GM19023 (cell line): ENCODE data around the gene ITPK1.

Source experiments
- ATAC-seq: cut with Tn5 transposase; IDR thresholded peaks from one replicate; pipeline ENCODE4 v1.9.1; 2021; ENCODE audit warnings: mild to moderate bottlenecking, moderate library complexity; ENCODE audit not compliant: unreplicated experiment

ITPK1 gene

GRCh38 chr14:92959761-92960680 lies 155.7 kb downstream of the ITPK1 start:
- no peak for ATAC-seq

DNA sequence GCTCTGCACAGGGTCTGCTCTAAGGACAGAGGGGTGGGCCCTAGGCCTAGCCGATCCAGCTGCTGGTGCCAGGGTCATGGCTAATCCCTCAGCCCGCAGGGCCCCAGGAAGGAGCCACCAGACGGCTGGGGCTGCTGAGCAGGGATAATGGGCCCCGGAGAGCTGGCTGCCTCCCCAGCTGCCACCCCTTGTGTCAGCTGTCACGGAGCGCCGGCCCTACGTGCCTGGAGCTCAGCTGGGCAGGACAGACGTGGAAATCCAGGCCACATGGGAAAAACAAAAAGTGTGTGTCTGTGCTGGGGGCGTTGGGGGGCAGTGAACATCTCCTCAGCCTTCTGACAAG lies 156.6 kb downstream of the ITPK1 start:
- ATAC-seq, result no peak

- ATAC-seq, result no peak
Measured at GRCh38 chr14:92958373-92959188, 157.1 kb downstream of the ITPK1 start.

DNA sequence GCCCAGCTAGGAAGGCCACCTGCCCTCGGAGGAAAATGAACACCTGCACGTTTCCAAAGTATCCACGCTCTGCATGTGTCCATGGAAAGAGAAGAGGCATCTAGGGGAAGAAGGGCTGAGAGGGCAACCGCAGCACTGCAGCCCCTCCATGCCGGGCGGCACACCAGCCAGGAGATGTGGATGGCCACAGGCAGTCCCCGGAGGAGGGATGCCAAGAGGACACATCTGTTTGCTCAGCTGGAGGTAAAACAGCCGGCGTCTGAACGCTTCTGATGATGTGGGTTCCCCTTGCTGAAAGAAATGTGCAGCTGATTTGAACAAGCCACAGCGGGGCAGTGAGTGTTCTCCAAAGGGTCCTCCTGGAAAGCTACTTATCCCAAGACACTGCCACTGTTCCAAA lies 158.8 kb downstream of the ITPK1 start:
- no peak for ATAC-seq

GRCh38 chr14:92955381-92955780 lies 160.3 kb downstream of the ITPK1 start:
- no peak for ATAC-seq

GRCh38 chr14:92954933-92955332 lies 160.8 kb downstream of the ITPK1 start:
- ATAC-seq, result no peak

GRCh38 chr14:92953526-92953925 lies 162.2 kb downstream of the ITPK1 start:
- no peak for ATAC-seq

DNA sequence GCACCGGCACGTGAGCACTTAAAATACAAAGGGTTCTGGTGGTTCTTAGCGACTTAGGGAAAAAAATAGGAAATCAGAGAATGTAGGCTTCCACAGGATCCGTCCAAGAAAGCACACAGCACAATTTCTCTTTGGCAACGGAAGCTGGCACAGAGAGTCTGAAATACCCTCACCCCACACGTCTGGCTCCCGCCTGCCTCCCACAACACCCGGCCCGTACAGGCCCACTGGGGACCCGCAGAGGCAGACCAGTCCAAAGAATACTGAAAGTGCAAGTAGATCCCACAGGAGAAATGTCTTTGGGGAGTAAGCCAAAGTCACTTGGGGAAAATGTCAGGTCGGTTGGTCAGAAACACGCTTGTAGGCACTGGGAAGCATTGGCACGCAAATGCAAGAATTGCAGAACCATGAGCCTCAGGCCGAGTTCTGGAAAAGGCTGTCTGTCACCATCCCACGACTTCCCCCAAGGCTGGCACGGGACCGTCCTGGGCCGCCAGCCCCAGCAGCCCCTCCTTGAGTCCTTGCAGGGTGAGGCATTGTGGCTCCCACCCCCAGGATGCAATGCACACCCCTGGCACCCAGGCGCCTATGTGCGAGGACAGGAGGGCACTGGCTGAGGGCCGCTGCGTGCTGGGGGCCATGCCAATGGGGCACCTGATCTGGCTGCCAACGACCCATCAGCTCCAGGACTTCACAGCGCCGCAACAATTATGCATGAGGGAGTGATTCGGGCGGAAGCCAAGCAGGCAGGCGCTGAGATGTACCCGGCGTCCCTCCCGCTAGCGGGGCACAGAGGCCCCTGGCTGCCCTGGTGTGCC lies 163.0 kb downstream of the ITPK1 start:
- ATAC-seq, result no peak

DNA sequence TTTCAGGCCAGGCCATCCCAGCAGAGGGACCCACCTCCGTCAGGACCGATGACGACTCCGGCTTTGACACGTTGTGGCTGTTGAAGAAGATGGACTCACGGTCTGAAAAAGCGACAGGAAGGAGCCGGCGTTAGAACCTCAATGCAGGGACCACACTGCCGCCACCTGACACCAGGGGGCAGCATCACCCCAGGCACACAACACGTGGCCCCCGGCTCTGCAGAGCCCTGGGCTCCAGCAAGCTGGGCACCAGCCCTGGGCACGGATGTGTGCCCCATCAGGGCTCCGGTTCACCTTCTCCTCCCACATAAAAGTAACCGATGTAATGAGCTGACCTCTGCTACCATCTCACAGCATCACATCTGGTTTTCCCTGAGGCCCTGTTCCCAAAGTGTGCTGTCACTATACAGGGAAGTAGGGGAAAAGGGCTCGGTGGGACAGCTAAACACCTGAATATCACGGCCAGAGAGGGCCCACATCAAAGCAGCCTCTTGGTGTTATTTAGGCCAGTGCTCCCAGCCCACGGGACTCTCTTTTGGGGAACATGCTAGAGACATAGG lies 163.7 kb downstream of the ITPK1 start:
- ATAC-seq, result peak; percentile 79

DNA sequence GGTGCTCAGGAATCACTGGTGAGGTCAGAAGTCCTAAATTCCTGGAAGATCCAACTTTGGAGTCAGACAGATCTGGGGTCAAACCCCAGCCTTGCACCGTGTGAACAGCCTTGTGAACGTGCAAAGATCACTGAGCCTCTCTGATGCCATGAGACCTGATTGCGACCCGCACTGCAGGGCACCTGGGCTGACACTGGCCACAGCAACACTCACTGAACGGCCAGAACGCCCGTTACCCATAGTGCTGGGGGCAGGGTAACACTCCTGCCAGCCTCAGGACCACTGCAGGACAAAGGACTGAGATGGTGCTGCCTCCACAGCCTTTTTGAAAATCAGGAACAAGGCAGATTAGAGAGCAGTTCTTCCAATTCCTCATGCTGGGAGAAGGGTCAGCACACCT lies 164.5 kb downstream of the ITPK1 start:
- no peak for ATAC-seq

- no peak for ATAC-seq
Measured at GRCh38 chr14:92950773-92951172, 165.0 kb downstream of the ITPK1 start.

GRCh38 chr14:92950193-92950540 lies 165.6 kb downstream of the ITPK1 start:
- ATAC-seq, result no peak

- ATAC-seq, result no peak
Measured at GRCh38 chr14:92949496-92950192, 166.1 kb downstream of the ITPK1 start.

DNA sequence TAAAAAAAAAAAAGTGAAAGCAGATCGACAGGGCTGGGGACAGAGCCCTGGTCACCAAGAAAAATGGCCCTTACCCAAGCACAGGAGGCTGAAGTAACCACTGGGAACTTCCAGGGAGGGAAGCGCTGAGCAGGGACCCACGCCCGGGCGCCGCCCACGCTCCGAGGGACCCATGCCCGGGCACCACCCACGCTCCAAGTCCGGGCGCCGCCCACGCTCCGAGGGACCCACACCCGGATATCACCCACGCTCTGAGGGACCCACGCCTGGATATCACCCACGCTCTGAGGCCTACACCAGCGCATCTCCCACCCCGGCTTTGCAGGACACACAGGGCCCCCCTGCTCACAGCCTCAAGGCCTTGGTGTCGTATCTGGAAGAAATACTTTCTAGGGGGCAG lies 167.1 kb downstream of the ITPK1 start:
- no peak for ATAC-seq

GRCh38 chr14:92946847-92947545 lies 168.7 kb downstream of the ITPK1 start:
- ATAC-seq, result no peak

GRCh38 chr14:92945959-92946846 lies 169.5 kb downstream of the ITPK1 start:
- ATAC-seq, result no peak

- ATAC-seq, result no peak
Measured at GRCh38 chr14:92945544-92945943, 170.2 kb downstream of the ITPK1 start.

DNA sequence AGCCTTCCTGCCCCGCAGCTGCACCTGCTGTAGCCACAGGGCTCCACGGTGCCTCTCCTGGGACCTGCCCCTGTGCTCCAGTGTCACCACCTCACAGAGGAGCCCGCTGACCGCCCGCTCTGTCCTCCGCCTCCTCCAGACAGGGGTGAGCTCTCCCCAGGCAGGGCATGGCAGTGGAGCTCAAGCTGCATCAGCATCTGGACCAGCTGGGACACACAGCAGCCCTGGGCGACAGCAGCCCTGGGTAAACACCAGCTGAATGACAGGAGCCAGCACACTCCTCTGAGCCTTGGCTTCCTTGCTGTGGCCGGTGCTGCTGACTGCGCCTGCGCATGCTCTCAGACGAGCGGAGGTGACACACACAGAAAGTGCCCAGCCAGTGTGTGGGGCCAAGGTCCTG lies 170.7 kb downstream of the ITPK1 start:
- no peak for ATAC-seq
